GM12873 (cell line): ENCODE results near the gene ALDH4A1.

ENCODE experiments used
- TF ChIP-seq, protein P1 (sequence below): IDR thresholded peaks from 2 replicates; pipeline ENCODE4 v1.5.1; 2012; ENCODE audit warnings: low read depth, mild to moderate bottlenecking, moderate library complexity, low read length, control low read depth; ENCODE audit not compliant: insufficient read depth; ENCODE audit errors: missing control alignments

Gene ALDH4A1

DNA sequence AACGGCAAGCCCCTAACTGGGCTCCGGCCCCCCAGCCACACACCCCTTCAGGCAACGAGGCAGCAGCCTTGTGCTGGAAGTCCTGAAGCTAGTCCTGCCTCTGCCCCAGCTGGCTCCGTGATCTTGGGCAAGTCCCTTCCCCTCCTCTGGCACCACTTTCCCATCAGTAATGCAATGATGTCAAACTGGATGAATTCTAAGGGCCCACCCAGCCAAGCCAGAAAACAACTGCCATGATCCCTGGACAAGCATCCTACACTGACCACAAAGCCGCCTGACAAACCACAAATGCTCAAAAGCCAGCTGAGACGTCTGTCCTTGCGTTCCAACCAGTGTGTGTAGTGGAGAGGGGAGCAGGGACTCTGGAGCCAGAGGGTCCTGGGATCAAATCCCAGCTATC, 27.3 kb upstream of the ALDH4A1 start:
- TF ChIP-seq, protein P1, sequence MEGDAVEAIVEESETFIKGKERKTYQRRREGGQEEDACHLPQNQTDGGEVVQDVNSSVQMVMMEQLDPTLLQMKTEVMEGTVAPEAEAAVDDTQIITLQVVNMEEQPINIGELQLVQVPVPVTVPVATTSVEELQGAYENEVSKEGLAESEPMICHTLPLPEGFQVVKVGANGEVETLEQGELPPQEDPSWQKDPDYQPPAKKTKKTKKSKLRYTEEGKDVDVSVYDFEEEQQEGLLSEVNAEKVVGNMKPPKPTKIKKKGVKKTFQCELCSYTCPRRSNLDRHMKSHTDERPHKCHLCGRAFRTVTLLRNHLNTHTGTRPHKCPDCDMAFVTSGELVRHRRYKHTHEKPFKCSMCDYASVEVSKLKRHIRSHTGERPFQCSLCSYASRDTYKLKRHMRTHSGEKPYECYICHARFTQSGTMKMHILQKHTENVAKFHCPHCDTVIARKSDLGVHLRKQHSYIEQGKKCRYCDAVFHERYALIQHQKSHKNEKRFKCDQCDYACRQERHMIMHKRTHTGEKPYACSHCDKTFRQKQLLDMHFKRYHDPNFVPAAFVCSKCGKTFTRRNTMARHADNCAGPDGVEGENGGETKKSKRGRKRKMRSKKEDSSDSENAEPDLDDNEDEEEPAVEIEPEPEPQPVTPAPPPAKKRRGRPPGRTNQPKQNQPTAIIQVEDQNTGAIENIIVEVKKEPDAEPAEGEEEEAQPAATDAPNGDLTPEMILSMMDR = no peak

DNA sequence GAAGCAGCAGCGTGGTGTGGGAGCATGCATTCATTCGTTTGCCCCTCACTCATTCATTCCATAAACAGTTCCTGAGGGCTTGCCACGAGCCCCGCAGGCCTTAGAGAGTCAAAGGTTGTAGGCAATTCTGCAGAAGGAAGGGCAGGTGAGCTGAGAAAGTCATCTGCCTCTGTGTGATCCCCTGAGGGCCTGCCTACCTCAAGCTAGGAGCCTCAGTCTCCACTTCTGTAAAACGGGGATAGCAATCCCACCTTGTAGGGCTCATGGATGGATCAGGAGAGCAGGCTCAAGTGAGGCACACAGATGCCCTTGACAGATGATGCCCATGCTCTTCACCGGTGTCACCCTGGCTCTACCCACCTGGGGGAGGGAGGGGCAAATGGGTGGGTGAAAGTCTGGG, 26.6 kb upstream of the ALDH4A1 start:
- TF ChIP-seq, protein P1 = no peak

DNA sequence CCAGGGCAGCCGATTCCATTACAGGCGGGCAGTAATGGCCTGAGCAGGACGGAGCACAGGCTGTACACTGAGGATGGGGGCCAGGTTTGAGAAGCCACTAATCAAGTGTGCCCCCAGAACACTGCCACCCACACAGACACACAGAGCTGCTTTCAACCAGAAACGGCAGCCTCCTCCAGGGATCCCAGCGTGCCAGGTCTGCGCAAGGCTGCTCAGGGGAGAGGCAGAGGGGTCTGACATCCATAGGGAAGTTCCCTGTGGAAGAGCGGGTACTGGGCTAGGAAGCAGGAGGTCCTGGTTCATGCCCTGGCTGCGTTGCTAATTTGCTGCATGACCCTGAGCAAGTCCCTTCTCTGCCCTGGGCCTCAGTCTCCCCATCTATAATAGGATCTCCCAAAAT, 26.1 kb upstream of the ALDH4A1 start:
- TF ChIP-seq, protein P1 = no peak

DNA sequence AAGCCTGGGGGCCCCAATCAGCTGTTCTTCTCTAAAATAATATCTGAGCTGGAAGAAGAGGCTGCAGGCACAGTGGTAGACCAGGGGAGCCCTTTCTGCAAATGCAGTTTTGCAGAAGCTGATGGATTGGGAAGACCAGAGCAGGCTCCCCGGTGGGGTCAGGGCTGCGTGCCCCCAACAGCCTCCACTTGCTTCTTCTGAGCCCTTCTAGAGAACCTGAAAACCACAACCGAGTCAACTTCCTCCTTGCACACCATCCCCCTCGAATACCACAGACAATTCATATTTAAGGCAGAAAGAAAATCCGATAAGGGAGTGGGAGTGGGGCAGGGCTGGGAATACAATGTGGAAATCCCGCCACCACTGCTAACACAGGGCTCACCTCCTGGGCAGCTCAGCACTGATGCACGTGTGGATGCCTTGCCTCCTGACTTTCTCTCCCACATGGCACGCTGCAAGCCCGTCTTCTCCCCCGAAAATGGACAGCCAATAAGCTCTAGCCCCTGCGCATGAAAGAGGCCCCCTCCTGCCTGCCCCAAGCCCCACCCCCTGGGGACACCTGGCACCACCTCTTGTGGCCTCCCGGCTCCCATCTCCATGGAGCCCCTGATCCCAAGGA, 25.4 kb upstream of the ALDH4A1 start:
- TF ChIP-seq, protein P1 = no peak

DNA sequence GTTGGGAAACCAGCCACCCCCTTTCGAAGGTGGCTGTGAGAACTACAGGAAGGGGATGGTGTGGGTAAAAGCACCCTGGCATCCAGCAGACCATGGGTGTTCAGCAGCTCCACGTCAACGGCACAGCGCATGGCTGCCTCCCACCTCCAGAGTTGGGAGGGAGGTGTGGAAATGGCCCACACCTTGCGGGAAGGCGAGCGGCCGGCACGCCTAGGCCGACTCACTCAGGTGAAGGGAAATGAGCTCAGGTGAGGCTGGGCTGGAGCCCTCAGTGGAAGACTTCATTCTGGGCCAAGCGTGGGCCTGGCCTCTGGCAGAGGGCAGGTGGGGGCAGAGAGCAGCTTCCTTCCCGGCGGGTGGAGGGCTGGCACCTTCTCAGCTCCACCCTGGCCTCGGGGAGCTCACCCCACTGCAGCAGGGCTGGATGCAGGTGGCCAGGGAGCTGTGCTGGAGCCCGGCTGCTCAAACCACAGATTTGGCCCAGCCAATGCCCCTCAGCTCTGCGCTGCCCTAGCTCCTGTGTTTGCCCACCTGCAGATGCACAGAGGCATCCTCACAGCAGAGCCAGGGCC, 24.8 kb upstream of the ALDH4A1 start:
- TF ChIP-seq, protein P1 = no peak

DNA sequence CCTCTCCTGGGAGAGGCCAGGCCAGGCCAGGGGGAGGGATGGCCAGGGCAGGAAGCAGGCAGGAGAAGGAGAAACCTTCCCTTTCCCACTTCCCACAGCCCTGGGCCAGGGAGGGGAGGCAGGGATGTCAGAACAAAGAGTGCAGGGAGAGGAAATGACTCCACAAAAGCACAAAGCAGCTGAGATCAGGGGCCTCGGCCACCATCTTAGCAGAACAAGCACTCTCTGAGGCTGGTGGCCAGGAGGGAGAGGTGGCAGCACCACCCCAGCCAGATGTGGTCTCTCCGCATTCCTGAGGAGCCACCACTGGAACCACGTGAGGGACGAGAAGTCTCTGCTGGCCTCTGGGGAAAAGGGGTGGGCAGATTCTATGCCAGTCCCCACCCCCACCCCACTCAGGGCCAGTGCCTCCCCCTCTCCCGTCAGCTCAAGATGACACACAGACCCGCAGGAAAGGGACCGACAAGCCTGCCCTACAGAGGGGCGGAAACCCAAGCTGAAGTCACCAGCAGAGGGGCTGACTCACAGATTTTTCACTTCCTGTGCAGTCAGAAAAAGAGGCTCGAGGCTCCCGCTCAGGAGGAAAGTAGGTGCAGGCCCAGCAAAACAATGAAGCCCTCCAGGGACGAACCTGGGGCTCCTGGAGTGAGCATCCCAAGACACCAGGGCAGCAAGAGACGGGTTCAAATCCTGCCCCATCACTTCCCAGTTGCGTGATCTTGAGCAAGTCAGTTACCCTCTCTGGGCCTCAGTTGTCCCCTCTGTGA, 24.1 kb upstream of the ALDH4A1 start:
- TF ChIP-seq, protein P1 = no peak

DNA sequence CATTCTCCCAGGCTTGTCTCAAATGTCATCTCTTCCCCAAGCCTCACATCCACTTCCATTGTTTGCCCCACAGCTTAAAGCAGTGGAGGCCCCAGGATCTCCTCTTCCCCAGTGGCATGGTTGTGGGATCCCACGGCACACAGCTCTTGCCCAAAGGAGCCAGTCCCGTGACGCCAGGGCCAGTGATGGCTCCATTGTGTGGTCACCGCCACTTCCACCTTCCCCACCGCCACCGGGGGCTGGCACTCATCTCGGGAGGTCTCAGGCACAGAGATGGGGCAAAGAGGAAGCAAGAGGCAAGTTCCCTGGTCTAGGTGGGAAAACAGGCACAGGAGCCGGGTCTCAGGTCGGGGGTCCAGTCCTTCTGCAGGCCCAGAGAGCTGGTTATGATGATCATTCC, 22.9 kb upstream of the ALDH4A1 start:
- TF ChIP-seq, protein P1 = no peak
